AG08396 (cell line): ENCODE results near the gene OR51Q1.
A peak's percentile ranks its signal among the peaks of the same experiment; 100 is the strongest.

Experiments
- DNase-seq: peaks from one replicate; pipeline ENCODE4 v3.0.0; 2012; ENCODE audit warnings: low spot score, mixed read lengths

OR51Q1 gene, protein sequence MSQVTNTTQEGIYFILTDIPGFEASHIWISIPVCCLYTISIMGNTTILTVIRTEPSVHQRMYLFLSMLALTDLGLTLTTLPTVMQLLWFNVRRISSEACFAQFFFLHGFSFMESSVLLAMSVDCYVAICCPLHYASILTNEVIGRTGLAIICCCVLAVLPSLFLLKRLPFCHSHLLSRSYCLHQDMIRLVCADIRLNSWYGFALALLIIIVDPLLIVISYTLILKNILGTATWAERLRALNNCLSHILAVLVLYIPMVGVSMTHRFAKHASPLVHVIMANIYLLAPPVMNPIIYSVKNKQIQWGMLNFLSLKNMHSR

DNA sequence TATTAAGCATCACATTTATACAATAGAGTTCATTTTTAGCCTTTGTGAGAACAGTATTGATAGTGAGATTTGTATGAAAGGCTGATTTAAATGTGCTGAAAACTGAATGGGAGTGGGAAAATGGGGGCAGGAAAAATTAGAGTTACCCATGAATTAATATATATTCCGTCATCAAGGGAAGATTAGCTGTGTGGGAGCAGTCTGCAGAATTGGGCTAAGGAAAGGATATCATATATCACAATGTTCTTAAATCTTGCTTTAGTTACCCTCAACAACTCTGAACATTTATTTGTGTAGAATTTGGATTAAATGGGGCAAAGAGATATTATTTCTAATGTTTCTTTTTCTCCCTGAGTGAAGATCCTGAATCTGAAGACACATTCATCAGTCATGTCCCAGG lies at the start of gene OR51Q1:
OR51Q1 (plus strand) TSS at position 301 of the 400 bp plus-strand sequence; CDS start at position 391, 90 bp downstream.
- DNase-seq = no peak

DNA sequence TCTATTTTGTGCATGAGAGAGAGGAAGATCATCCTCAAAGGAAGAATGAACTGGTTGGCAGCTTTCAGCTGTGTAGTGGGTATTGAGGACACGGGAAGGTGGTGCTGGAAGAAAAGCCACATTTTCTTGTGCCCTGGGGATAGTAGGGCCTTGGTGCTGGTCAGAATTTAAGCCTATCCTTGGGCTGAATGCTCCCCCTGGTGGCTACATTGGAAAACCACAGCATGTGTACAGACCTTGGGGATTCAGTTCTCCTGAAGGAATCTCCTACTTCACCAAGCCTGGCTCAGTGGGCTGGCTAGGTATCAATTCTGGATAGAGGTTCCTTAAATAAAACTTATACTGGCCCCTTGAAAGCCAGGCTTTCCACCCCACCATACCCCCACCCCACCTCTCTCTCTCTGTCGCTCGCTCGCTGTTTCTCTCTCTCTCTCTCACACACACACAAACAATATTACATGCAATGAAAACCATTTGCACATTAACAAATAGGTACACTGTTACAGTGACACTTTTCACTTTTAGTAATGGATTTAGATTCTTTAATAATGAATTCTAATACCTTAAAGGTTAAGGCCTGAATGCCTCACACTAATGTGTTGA lies 41.1 kb upstream of the OR51Q1 start:
- peak; percentile 70 for DNase-seq

DNA sequence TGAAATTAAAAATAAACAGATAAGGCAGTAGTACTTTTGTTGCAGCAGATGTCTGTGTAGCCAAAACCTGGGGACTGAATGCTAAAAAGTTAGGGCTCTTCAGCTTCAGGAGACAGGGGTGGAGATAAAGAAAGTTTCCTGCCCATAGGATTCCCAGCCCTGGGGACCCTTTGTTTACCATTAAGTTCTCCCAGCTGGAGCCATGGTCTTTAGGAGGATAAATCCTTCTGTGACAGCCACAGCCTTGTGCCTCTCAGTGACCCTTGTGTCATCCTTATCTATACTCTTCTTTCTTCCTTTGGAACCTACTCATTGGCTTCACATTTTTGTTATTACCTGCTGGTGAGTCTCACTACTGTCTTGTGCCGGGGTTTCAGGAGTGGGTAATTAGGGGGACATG lies 38.3 kb upstream of the OR51Q1 start, which contains the start of gene OR51M1:
OR51M1 (plus strand) TSS at position 237 of the 400 bp plus-strand sequence. CDS start 5,587 bp downstream, outside the sequence.
- no peak for DNase-seq

DNA sequence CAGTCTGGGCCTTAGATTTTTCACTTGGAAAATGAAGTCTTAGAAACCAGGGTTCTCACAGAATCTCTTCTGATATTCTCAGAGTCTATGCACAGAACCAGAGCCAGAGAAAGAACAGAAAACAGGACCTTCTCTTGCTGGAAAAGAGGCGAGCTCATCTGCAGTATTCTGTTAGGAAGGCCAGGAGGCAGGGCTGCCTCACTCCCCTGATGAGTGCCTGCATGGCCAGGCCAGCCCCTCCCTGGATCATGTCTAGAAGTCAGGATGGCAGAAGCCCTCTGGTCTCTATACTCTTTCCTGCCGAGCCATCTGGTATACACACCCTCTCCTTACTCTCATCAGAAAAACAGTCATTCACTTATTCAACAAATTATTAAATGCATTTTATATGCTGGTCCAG lies 37.6 kb upstream of the OR51Q1 start:
- no peak for DNase-seq

DNA sequence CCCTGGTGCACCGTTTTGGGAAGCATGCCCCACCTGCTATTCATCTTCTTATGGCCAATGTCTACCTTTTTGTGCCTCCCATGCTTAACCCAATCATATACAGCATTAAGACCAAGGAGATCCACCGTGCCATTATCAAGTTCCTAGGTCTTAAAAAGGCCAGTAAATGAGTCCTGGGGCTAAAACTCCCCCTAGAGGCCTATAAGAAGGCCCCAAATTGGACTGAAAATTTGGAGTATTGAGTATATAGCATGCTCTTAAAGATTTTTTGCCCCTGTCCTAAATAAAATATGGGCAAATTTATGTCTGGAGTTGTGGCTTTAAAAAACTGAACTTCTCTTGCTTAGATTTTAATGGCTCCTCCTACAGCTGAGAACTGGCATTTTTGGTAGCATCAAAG lies 31.7 kb upstream of the OR51Q1 start:
- DNase-seq = no peak

DNA sequence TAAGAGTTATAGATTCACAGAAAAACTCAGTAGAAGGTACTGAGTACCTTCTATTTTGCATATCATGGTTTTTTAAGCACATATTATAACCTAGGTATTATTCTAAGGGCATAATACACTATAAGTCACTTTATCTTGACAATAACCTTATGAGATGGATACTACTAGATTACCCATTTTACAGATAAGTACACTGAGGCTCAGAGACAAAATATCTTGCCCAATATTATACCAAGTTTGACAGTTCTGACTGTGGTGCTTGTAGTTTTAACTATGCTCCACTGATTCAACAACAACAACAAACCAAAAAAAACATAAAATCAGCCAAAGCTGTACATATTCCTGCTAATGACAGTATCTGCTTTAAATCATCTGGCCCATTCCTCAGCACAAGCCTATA lies 27.8 kb upstream of the OR51Q1 start:
- DNase-seq = no peak

DNA sequence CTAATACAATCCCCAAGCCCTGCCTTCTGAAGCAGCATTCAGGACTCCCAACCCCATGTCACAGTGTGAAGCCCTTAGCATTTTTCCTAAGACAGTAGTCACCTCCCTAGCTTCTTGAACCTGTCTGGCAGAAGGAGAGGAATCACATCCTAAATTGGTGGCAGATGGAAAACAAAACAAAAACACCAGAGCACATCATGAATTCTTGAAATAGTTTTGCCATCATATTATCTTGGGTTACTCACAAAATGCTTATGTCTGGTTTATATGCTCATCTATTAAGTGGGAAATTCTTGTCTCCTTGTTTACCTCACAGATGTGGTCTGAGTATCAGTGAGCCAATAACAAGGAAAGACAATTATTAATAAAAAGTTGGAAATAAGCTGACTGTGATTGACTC lies 23.0 kb upstream of the OR51Q1 start:
- no peak for DNase-seq

DNA sequence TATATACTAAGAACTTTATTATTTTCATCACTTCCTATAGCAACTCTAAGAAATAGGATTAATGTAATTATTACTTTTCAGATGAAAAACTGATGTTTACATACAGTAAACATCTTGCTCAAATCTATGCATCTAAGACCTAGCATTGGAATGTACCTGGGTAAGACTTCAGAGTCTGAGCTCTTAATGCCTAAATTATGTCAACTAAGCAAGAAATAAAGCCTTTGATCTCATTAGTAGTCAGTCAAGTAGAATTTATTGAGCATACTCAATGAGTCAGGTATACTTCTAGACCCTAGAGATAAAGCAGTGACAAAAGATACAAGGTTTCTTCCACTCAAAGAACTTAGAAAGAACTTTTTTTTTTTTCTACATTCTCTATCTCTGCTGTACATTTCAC lies 16.7 kb upstream of the OR51Q1 start:
- no peak for DNase-seq

DNA sequence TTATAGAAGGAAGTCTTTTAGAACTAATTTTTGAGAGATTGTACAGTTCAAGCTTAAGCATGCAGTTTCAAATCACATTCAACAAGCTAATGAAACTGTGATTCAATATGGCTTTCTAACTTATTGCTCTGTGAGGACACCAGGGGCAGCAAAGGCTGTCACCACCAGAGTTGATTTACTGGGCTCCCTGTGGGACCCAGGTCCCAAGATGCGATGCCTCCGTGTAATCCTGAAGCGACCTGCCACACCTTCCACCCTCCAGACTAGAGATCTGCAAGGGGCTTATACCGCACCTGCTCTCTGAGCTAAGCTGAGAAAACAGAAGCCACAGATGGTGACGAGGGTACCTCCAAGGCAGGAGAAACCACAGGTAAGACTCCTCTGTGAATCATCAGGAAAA lies 918 bp upstream of the OR51Q1 start:
- no peak for DNase-seq

DNA sequence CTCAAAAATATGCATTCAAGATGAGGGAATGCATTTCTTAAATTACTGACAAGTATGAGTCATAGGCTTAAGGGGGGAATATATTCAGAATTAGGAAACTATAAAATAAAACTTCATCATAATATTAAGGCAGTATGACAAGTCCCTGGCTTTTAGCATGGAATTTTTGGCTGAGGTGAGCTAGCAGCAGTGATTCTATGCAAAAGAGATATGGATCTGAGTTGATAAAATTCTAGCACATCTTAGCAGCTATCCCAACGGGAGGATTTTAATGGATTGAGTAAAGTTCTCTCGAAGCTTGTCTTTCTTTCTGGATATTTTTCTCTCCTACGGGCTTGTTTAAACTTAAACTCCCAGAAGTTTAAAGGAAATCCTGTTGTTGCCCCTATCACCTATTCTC lies 1.2 kb downstream of the OR51Q1 start:
- DNase-seq = no peak

DNA sequence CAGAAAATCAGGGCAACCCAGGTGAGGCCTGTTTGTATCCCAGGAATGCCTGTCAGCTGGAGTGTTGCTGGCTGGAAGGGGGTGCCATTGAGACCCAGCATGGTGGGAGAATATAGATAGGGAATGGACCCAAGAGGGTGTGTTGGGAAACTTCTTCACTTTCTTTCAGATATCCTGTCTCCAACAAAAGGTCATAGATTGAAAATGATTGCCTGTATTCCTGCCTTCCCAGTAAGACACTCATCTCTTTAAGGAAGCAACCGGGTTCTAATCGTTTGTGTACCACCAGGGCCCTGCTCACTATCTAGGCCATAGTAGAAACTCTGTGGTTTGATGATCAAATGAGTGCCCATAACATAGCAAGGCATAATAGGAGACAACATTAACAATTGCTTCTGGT lies 19.5 kb downstream of the OR51Q1 start, which contains the start of gene OR51I1:
OR51I1 (minus strand) TSS at position 101 of the 400 bp plus-strand sequence; CDS start at position 101, 0 bp downstream.
- DNase-seq = no peak

DNA sequence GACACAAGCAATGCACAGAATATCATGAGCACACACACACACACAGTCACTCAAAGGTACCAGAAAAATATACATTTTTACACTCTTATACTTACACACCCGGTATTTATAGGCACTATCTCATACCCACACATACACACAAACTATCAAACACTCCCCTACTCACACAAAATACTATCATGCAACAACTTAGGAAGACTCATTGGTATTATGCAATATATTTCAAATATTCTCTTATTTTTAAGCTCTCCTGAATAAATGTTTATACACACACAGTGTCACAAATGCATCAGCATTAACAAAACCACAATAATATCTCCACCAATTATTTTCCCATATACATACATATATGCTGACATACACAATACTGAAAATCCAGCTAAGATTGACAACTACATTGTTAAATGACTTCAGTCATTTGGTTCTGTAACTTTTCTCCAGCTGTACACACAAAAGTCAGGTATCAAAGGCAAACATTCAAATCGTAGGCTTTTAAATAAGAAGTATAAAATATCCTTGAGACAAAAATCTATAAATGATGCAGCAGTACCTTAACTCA lies 22.0 kb downstream of the OR51Q1 start:
- DNase-seq = no peak

DNA sequence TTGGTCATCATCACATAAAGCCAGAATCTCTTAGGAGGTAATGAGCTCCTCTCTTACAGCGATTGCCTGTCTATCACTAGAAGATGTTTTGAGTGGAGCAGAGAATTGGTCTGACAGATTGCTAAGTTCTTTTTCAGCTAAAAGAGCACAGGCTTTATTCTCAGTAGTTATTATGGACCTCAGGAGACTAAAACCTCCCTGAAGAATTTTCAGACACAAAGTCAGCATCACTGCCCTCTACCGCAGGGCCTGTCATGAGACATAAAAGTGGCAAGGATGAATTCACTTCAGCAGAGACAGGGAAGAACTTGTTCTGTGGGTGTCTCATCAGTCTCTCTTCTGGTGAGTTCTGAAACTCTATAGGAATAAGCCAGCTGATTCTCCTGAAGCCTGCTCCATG lies 27.1 kb downstream of the OR51Q1 start, which contains the start of gene OR51I2:
OR51I2 (plus strand) TSS at position 301 of the 400 bp plus-strand sequence. CDS start 4,166 bp downstream, outside the sequence.
- DNase-seq = no peak

DNA sequence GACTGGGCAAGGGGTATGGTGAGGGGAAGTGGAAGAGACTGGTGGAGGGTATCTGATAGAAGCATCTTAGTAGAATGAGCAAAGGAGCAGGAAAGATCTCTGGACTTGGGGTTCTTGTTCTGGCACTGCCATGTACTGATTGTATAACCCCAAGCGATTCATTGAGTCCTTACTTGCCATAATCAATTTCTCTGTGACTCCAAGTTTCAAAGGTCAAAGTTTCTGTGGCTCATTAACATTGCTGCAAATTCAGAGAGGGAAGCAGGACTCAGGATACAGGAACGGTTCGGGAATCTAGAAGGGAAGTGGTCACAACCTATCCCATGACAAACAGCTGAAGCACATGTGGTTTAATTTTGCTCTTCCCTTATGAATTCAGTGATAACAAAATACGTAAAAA lies 27.5 kb downstream of the OR51Q1 start:
- no peak for DNase-seq

DNA sequence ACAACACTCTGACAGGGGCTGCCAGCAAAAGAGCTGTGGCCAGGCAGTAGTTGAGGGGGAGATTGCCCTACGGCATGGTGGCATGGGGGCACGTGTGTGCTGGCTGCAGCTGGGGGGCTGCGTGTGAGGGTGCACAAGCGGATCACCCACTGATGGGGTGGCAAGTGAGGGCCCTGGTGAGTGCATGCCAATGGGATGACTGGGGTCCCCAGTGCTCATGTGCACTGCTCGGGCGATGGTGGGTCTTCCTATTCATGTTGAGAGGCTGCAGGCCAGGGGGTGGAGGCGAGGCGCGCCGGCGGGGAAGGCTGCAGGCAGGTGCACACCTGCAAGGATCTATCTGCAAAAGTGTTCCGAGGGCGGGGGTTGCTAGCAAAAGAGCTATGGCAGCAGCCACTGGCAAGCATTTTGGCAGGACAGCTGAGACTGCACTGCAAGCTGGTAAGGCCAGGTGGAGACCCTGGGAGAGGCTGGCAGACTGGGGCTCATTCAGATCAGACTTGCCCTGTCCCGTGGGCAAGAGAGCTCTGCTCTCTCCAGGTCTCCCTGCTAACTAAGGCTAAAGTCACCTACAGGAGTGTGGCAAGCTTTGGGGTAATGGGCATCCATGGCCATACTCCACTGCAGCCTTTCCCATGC lies 39.2 kb downstream of the OR51Q1 start:
- DNase-seq = no peak

DNA sequence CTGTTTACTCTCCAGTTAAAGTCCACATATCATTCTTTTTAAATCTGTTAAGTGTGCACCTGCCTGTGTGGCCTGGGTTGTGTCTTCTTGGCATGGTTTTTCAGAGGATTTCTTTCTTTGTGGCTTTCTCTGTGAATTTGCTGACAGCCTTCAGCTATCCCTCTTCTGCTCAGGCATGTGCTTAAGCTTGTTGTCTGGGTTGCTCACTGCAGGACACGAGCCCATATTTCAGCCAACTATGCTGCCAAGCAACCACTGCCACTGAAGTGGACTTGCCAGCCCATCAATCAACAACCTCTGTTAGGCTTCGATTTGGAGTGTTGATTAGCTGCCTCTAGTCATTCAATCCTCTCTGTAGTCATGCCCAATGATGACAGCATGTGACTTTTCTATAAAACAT lies 45.6 kb downstream of the OR51Q1 start:
- no peak for DNase-seq
